SH-SY5Y (cell line): ENCODE measurements around the gene UBE3D.

ENCODE experiments used
- GATA2 ChIP-seq: IDR thresholded peaks from 2 replicates; pipeline ENCODE4 v1.6.1; 2011; ENCODE audit warnings: mild to moderate bottlenecking, low read depth, low read length
- GATA3 ChIP-seq: IDR thresholded peaks from 2 replicates; pipeline ENCODE4 v1.6.1; 2011; ENCODE audit warnings: low read depth, mild to moderate bottlenecking, low read length, moderate library complexity

DNA sequence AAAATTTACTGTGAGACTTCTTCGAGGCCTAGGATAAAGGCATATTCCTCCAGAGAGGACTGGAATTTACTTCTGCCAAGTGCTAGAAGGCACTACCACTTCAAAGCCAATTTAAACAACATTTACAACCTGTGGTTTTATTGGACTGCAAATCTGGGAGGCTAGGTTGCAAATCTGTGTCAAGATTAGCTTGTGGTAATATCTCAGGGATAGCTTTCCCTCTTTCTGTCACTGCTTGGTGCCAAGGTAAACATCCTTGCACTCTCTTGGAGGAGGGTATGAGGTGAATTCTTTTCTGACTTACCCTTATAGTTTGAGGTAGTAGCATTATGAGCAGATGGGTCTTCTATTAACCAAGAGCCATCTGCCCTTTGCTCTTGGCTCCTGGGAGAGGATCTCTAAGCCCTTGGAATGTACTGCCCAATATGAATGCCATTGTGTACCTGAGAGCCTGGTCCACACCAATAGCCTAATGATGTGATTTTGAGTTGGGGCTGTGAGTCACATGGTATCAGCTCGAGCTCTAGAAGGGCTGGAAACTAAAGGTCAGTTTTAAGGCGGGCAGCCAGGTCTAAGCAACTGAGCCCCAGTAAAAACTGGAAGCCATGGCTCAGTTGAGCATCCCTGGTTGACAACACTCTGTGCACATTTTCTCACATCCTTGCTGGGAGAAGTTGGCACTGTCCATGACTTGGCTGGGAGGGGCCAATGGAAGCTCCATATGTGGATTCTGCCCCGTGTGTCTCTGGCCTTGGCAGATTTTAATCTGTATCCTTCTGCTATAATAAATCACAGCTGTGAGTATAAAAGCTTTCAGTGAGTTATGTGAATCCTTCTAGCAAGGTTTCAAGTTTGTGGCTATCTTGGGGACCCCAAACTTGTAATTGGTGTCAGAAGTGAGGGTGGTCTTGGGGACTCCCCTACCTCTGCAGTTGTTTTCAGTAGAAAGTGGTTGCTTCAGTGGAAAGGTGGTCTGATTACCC lies 188.1 kb downstream of the UBE3D start:
- TF ChIP-seq GATA2 (peak; percentile 51; the same call in 1 of the 2 replicates), GATA3 (no peak)
